Neural progenitor cell (in vitro differentiated cells): ENCODE data around the gene AFF2. TPM values are rescaled to one million over a fixed set of nuclear protein-coding genes. Genes with fewer than 3 reads are reported as not detected.

Experiments used
- DNase-seq: peaks from one replicate; pipeline ENCODE4 v3.0.0-alpha.2; 2016; ENCODE audit warnings: low spot score
- H2AFZ ChIP-seq: fragments of 200-600 bp; sonication (generic); replicated peaks from 2 replicates; pipeline ENCODE4 v1.6.1; 2016; ENCODE audit warnings: antibody characterized with exemption
- H3F3A ChIP-seq: fragments of 200-600 bp; sonication (generic); 2 replicates; pipeline ENCODE4 v1.6.1; 2016; ENCODE audit warnings: antibody characterized with exemption, low read depth
- H3K27ac ChIP-seq: fragments of 200-600 bp; sonication (generic); 2 replicates; pipeline ENCODE4 v1.5.1; 2016; ENCODE audit warnings: mild to moderate bottlenecking
- H3K27me3 ChIP-seq: fragments of 200-600 bp; sonication (generic); 2 replicates; pipeline ENCODE4 v1.6.1; 2016; ENCODE audit warnings: mild to moderate bottlenecking, moderate library complexity
- H3K36me3 ChIP-seq: fragments of 200-600 bp; sonication (generic); 2 replicates; pipeline ENCODE4 v1.5.1; 2016
- H3K4me1 ChIP-seq: fragments of 200-600 bp; sonication (generic); 2 replicates; pipeline ENCODE4 v1.6.1; 2016; ENCODE audit warnings: mixed run types
- H3K4me2 ChIP-seq: fragments of 200-600 bp; sonication (generic); 2 replicates; pipeline ENCODE4 v1.6.1; 2016
- H3K4me3 ChIP-seq: fragments of 200-600 bp; sonication (generic); 2 replicates; pipeline ENCODE4 v1.5.1; 2016
- H3K79me2 ChIP-seq: fragments of 200-600 bp; sonication (generic); 2 replicates; pipeline ENCODE4 v1.6.1; 2016; ENCODE audit warnings: low read depth
- H3K9ac ChIP-seq: fragments of 200-600 bp; sonication (generic); 2 replicates; pipeline ENCODE4 v1.6.1; 2016
- H3K9me3 ChIP-seq: fragments of 200-600 bp; sonication (generic); 2 replicates; pipeline ENCODE4 v1.5.1; 2016; ENCODE audit warnings: low read depth
- H4K20me1 ChIP-seq: fragments of 200-600 bp; sonication (generic); 2 replicates; pipeline ENCODE4 v1.6.1; 2016; ENCODE audit warnings: low read depth
- H3K27ac Mint-ChIP-seq: 3 replicates; pipeline ENCODE4 v1.8.0; 2021; ENCODE audit warnings: mixed read lengths
- H3K27me3 Mint-ChIP-seq: 2 replicates; pipeline ENCODE4 v1.8.0; 2022; ENCODE audit warnings: low read depth, mild to moderate bottlenecking, inconsistent platforms, moderate library complexity, mixed read lengths; ENCODE audit not compliant: insufficient read depth
- H3K36me3 Mint-ChIP-seq: 3 replicates; pipeline ENCODE4 v1.8.0; 2021; ENCODE audit warnings: mixed read lengths
- H3K4me1 Mint-ChIP-seq: 3 replicates; pipeline ENCODE4 v1.8.0; 2021; ENCODE audit warnings: mixed read lengths
- H3K4me3 Mint-ChIP-seq: 3 replicates; pipeline ENCODE4 v1.8.0; 2021; ENCODE audit warnings: mild to moderate bottlenecking, moderate library complexity, mixed read lengths
- H3K9me3 Mint-ChIP-seq: 3 replicates; pipeline ENCODE4 v1.8.0; 2020; ENCODE audit warnings: mixed read lengths
- EZH2 ChIP-seq: fragments of 200-600 bp; sonication (generic); IDR thresholded peaks from 2 replicates; pipeline ENCODE4 v1.6.1; 2017; ENCODE audit warnings: antibody characterized with exemption, mild to moderate bottlenecking, moderate library complexity
- EZH2phosphoT487 ChIP-seq: fragments of 200-600 bp; sonication (generic); IDR thresholded peaks from 2 replicates; pipeline ENCODE4 v1.6.1; 2017; ENCODE audit warnings: antibody characterized with exemption
- total RNA-seq: library from RNA; depleted of rRNA; stranded (reverse); fragments of >200 nt; gene quantifications from 2 replicates; pipeline ENCODE4 v1.2.3, GENCODE V29; 2015; ENCODE audit warnings: low replicate concordance
- TF ChIP-seq, protein P1 (sequence below): fragments of 200-600 bp; sonication (generic); IDR thresholded peaks from 2 replicates; pipeline ENCODE4 v1.5.1; 2017; ENCODE audit warnings: antibody characterized with exemption, mild to moderate bottlenecking

Gene AFF2
- total RNA-seq, 1 donor from 2014 or later, result 13.5 TPM

DNA sequence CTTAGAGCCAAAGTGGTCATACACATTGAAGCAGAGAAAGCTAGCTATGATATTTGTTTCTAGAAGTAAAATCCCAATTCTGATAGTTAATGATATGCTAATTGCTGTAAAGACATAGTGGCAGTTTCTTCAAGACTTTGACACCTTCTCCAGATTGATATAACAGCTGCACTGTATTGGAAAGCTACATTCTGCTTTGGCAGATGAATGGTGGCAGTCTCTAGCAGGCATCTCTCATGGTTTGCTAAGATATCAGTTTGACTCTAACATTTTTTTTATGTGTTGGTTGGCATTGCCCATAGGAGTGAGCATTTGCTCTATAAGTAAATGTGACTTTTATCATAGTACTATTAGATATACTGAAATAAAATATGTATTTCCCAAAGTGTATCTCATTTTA, 128.2 kb downstream of the AFF2 start:
- H3K4me3 ChIP-seq, result no peak overlapping the region
- H3K9me3 Mint-ChIP-seq, result peaks cover 3% of the 10 kb centered on the region
- peaks cover 6% of the 10 kb centered on the region for H3K9me3 ChIP-seq
- H3K9ac ChIP-seq, result no peak overlapping the region
- H3K4me1 Mint-ChIP-seq, result peaks cover 8% of the 10 kb centered on the region
- no peak overlapping the region for H3K4me2 ChIP-seq
- H3K27me3 ChIP-seq, result no peaks in the 10 kb centered on the region
- TF ChIP-seq, protein P1, sequence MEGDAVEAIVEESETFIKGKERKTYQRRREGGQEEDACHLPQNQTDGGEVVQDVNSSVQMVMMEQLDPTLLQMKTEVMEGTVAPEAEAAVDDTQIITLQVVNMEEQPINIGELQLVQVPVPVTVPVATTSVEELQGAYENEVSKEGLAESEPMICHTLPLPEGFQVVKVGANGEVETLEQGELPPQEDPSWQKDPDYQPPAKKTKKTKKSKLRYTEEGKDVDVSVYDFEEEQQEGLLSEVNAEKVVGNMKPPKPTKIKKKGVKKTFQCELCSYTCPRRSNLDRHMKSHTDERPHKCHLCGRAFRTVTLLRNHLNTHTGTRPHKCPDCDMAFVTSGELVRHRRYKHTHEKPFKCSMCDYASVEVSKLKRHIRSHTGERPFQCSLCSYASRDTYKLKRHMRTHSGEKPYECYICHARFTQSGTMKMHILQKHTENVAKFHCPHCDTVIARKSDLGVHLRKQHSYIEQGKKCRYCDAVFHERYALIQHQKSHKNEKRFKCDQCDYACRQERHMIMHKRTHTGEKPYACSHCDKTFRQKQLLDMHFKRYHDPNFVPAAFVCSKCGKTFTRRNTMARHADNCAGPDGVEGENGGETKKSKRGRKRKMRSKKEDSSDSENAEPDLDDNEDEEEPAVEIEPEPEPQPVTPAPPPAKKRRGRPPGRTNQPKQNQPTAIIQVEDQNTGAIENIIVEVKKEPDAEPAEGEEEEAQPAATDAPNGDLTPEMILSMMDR, result no peak
- TF ChIP-seq EZH2 (no peak), EZH2phosphoT487 (no peak)
- no peaks in the 10 kb centered on the region for H4K20me1 ChIP-seq
- no peaks in the 10 kb centered on the region for H3F3A ChIP-seq
- DNase-seq, result no peak
- H3K4me1 ChIP-seq, result no peaks in the 10 kb centered on the region
- no peaks in the 10 kb centered on the region for H3K27me3 Mint-ChIP-seq
- no peak overlapping the region for H3K27ac ChIP-seq
- no peaks in the 10 kb centered on the region for H3K79me2 ChIP-seq
- no peaks in the 10 kb centered on the region for H3K36me3 ChIP-seq
- no peak overlapping the region for H2AFZ ChIP-seq
- no peak overlapping the region for H3K4me3 Mint-ChIP-seq
- no peaks in the 10 kb centered on the region for H3K36me3 Mint-ChIP-seq
- no peak overlapping the region for H3K27ac Mint-ChIP-seq

GRCh38 chrX:148629434-148629833, 129.0 kb downstream of the AFF2 start:
- Histone ChIP-seq H3K4me1 (no peaks in the 10 kb centered on the region), H3K9ac (no peak overlapping the region), H3K4me2 (no peak overlapping the region), H2AFZ (no peak overlapping the region), H3K27me3 (no peaks in the 10 kb centered on the region), H3K27ac (no peak overlapping the region), H3K4me3 (no peak overlapping the region), H3K36me3 (no peaks in the 10 kb centered on the region), H3F3A (no peaks in the 10 kb centered on the region), H4K20me1 (no peaks in the 10 kb centered on the region), H3K79me2 (no peaks in the 10 kb centered on the region), H3K9me3 (peaks cover 6% of the 10 kb centered on the region)
- Mint-ChIP-seq H3K27ac (no peak overlapping the region), H3K9me3 (peaks cover 3% of the 10 kb centered on the region), H3K4me1 (peaks cover 8% of the 10 kb centered on the region), H3K4me3 (no peak overlapping the region), H3K27me3 (no peaks in the 10 kb centered on the region), H3K36me3 (no peaks in the 10 kb centered on the region)
- TF ChIP-seq EZH2phosphoT487 (no peak), EZH2 (no peak)
- TF ChIP-seq, protein P1, result no peak
- DNase-seq, result no peak

GRCh38 chrX:148632444-148632843, 132.0 kb downstream of the AFF2 start:
- no peak for DNase-seq
- H3K4me3 Mint-ChIP-seq, result no peak overlapping the region
- H3K4me1 Mint-ChIP-seq, result no peaks in the 10 kb centered on the region
- H3K36me3 Mint-ChIP-seq, result no peaks in the 10 kb centered on the region
- Histone ChIP-seq H3K9ac (no peak overlapping the region), H3K79me2 (no peaks in the 10 kb centered on the region), H3K4me2 (no peak overlapping the region), H3K27ac (no peak overlapping the region), H3K27me3 (no peaks in the 10 kb centered on the region), H3K4me1 (no peaks in the 10 kb centered on the region), H2AFZ (no peak overlapping the region), H4K20me1 (no peaks in the 10 kb centered on the region), H3K36me3 (no peaks in the 10 kb centered on the region), H3K9me3 (no peaks in the 10 kb centered on the region), H3F3A (no peaks in the 10 kb centered on the region), H3K4me3 (no peak overlapping the region)
- TF ChIP-seq, protein P1, result no peak
- TF ChIP-seq EZH2, result no peak
- no peak for TF ChIP-seq EZH2phosphoT487
- H3K9me3 Mint-ChIP-seq, result peaks cover 3% of the 10 kb centered on the region
- H3K27ac Mint-ChIP-seq, result no peak overlapping the region
- no peaks in the 10 kb centered on the region for H3K27me3 Mint-ChIP-seq
